NB4 (cell line): ENCODE data around the gene ESYT2.

Experiments
- CTCF ChIP-seq: IDR thresholded peaks from one replicate; pipeline ENCODE4 v1.5.1; 2012; ENCODE audit warnings: low read depth, low read length
- MAX ChIP-seq: IDR thresholded peaks from 2 replicates; pipeline ENCODE4 v1.6.1; 2011; ENCODE audit warnings: low read depth, low read length
- POLR2A ChIP-seq: IDR thresholded peaks from 2 replicates; pipeline ENCODE4 v1.6.1; 2011; ENCODE audit warnings: mild to moderate bottlenecking; ENCODE audit not compliant: insufficient read length; ENCODE audit errors: extremely low read depth

- TF ChIP-seq POLR2A (no peak), MAX (no peak), CTCF (no peak)
Measured at GRCh38 chr7:158809596-158809995, 19.7 kb downstream of the ESYT2 start.
